CD4-positive, CD25-positive, alpha-beta regulatory T cell (primary cell): Measurements from ENCODE around the gene GMPR. TPM values are rescaled to one million over a fixed set of nuclear protein-coding genes. Genes with fewer than 3 reads are reported as not detected.

Experiments
- ATAC-seq, 2 donors: fragments of 150-1000 bp; cut with Tn5 transposase; one replicate each; pipeline ENCODE4 v1.10.0; 2021; ENCODE audit warnings: low read depth in 2 of 2, moderate number of reproducible peaks in 2 of 2, moderate library complexity in 1 of 2
- DNase-seq, 3 donors: peaks; one replicate each; pipeline versions ENCODE4 v3.0.0 to v3.0.0-alpha.2; 2012 to 2022; ENCODE audit warnings: mixed read lengths in 1 of 3
- H3K27ac ChIP-seq: one replicate; pipeline ENCODE4 v1.7.0; 2013; ENCODE audit warnings: mild to moderate bottlenecking, low read length; ENCODE audit not compliant: insufficient read depth, poor library complexity, severe bottlenecking
- H3K27me3 ChIP-seq: one replicate; pipeline ENCODE4 v1.7.0; 2013; ENCODE audit warnings: low read length; ENCODE audit not compliant: control insufficient read depth, insufficient read depth
- H3K36me3 ChIP-seq: one replicate; pipeline ENCODE4 v1.7.0; 2013; ENCODE audit warnings: mild to moderate bottlenecking, low read length, moderate library complexity; ENCODE audit not compliant: control insufficient read depth, insufficient read depth
- H3K4me1 ChIP-seq: 2 replicates; pipeline ENCODE4 v1.7.0; 2013; ENCODE audit warnings: mild to moderate bottlenecking, low read length; ENCODE audit not compliant: insufficient read depth, control insufficient read depth, poor library complexity, severe bottlenecking
- H3K4me3 ChIP-seq: one replicate; pipeline ENCODE4 v1.7.0; 2013; ENCODE audit warnings: low read depth, mild to moderate bottlenecking, low read length, moderate library complexity
- H3K9me3 ChIP-seq, 2 experiments: 1 replicate in 1 of 2; 2 replicates in 1 of 2; pipeline ENCODE4 v1.7.0; 2013; ENCODE audit warnings: low read length in 2 of 2, mild to moderate bottlenecking in 1 of 2, moderate library complexity in 1 of 2; ENCODE audit not compliant: control insufficient read depth in 2 of 2
- H3K27ac Mint-ChIP-seq, 3 donors: one replicate each; pipeline ENCODE4 v1.8.0; 2020 to 2022; ENCODE audit warnings: mild to moderate bottlenecking in 3 of 3, mixed read lengths in 3 of 3, moderate library complexity in 2 of 3
- H3K27me3 Mint-ChIP-seq: one replicate; pipeline ENCODE4 v1.8.0; 2022; ENCODE audit warnings: mild to moderate bottlenecking, mixed read lengths
- H3K36me3 Mint-ChIP-seq: one replicate; pipeline ENCODE4 v1.8.0; 2020; ENCODE audit warnings: mixed read lengths
- H3K4me1 Mint-ChIP-seq, 4 donors: one replicate each; pipeline ENCODE4 v1.8.0; 2020 to 2022; ENCODE audit warnings: mixed read lengths in 4 of 4, mild to moderate bottlenecking in 1 of 4
- H3K4me3 Mint-ChIP-seq, 4 donors: one replicate each; pipeline ENCODE4 v1.8.0; 2020 to 2022; ENCODE audit warnings: mild to moderate bottlenecking in 4 of 4, mixed read lengths in 4 of 4, moderate library complexity in 3 of 4
- H3K9me3 Mint-ChIP-seq, 7 donors: one replicate each; pipeline ENCODE4 v1.8.0; 2020 to 2022; ENCODE audit warnings: mixed read lengths in 7 of 7, mild to moderate bottlenecking in 3 of 7, moderate library complexity in 2 of 7
- polyA plus RNA-seq, 4 donors: library from polyadenylated mRNA; unstranded; fragments of 300-500 nt; fragmentation: Illumina TruSeq; gene quantifications; one replicate each; pipeline ENCODE4 v1.2.3, GENCODE V29; 2021
- total RNA-seq: library from RNA; stranded (reverse); gene quantifications from one replicate; pipeline ENCODE4 v1.2.3, GENCODE V29; 2022

GMPR gene
- total and polyA plus RNA-seq, 5 donors from 2014 or later, result 1.3 to 1.8 TPM; not detected in 3

DNA sequence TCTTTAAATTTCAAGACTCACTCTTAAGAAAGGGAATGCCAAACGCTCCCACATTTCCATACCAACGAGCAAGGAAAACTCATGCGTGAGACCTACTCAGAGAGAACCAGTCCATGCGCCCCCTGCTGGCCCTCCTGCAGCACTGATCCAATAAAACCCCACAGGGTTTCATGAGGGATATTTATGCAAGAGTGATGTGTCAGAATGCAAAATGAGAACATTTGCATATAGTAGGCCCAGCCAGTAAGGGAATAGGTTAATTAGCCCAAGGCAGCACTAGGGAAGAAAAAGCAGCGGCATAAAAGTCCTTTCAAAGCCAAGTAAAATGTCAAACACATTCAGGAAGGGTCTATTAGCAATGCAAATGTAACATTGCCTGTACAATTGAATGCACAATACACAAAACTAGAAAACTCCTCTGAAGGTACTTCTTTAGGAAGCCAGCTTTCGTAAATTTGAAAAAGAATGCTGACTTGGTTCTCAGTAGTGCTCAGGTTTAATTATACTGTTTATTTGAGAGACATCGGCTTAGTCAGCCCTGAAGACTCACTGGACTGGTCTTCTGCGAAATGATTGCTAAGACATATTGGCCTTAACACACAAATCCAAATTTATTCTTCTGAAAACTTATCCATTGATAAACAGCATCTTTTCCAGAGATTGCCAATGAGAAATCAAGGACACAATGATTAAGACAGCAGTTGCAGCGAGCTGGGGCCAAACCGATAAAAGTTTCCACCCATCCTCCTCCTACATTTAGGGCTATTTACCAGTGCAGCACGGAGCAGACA lies 93.2 kb downstream of the GMPR start:
- Histone ChIP-seq H3K4me1 (peaks cover 15% of the 10 kb centered on the region), H3K27me3 (no peaks in the 10 kb centered on the region), H3K36me3 (peaks cover 10% of the 10 kb centered on the region), H3K4me3 (peak overlapping the region; percentile 61), H3K9me3 (no peaks in the 10 kb centered on the region), H3K27ac (peak overlapping the region; percentile 62)
- peaks cover 0 to 10% (median 6%) of the 10 kb centered on the region in 4 donors for H3K4me1 Mint-ChIP-seq
- H3K4me3 Mint-ChIP-seq, result no peak overlapping the region
- H3K27ac Mint-ChIP-seq, result no peak overlapping the region
- H3K27me3 Mint-ChIP-seq, result no peaks in the 10 kb centered on the region
- DNase-seq (peak; percentile 44 to 70 (median 58)), ATAC-seq (peak; percentile 50 to 68)
- peaks cover 20% of the 10 kb centered on the region for H3K36me3 Mint-ChIP-seq
- no peaks in the 10 kb centered on the region for H3K9me3 Mint-ChIP-seq

GRCh38 chr6:16332175-16332542 lies 93.8 kb downstream of the GMPR start:
- peak overlapping the region; percentile 61 for H3K4me3 ChIP-seq
- H3K4me1 ChIP-seq, result peaks cover 15% of the 10 kb centered on the region
- no peaks in the 10 kb centered on the region for H3K27me3 ChIP-seq
- ATAC-seq (peak; percentile 83 to 87), DNase-seq (peak; percentile 71 to 84 (median 77))
- H3K9me3 ChIP-seq, result no peaks in the 10 kb centered on the region
- H3K36me3 Mint-ChIP-seq, result peaks cover 16% of the 10 kb centered on the region
- no peak overlapping the region for H3K27ac Mint-ChIP-seq
- peaks cover 4% of the 10 kb centered on the region for H3K36me3 ChIP-seq
- H3K27ac ChIP-seq, result peak overlapping the region; percentile 62
- peaks cover 0 to 10% (median 6%) of the 10 kb centered on the region in 4 donors for H3K4me1 Mint-ChIP-seq
- no peaks in the 10 kb centered on the region for H3K9me3 Mint-ChIP-seq
- H3K27me3 Mint-ChIP-seq, result no peaks in the 10 kb centered on the region
- H3K4me3 Mint-ChIP-seq, result no peak overlapping the region

- peaks cover 15% of the 10 kb centered on the region for H3K4me1 ChIP-seq
- H3K9me3 ChIP-seq, result no peaks in the 10 kb centered on the region
- Mint-ChIP-seq H3K4me3 (no peak overlapping the region), H3K4me1 (peaks cover 0 to 11% (median 6%) of the 10 kb centered on the region in 4 donors), H3K36me3 (peaks cover 12% of the 10 kb centered on the region), H3K27ac (peak overlapping the region in 1 of 3 donors; percentile 48), H3K27me3 (no peaks in the 10 kb centered on the region), H3K9me3 (no peaks in the 10 kb centered on the region)
- no peaks in the 10 kb centered on the region for H3K36me3 ChIP-seq
- H3K27me3 ChIP-seq, result no peaks in the 10 kb centered on the region
- ATAC-seq (no peak), DNase-seq (no peak)
- no peak overlapping the region for H3K27ac ChIP-seq
- no peak overlapping the region for H3K4me3 ChIP-seq
Observed at GRCh38 chr6:16333580-16333979, 95.2 kb downstream of the GMPR start.

- Mint-ChIP-seq H3K4me1 (peaks cover 0 to 15% (median 6%) of the 10 kb centered on the region in 4 donors), H3K4me3 (no peak overlapping the region), H3K27ac (peak overlapping the region; percentile 22 to 85 (median 83)), H3K9me3 (no peaks in the 10 kb centered on the region), H3K27me3 (no peaks in the 10 kb centered on the region), H3K36me3 (peaks cover 8% of the 10 kb centered on the region)
- DNase-seq, result no peak
- no peaks in the 10 kb centered on the region for H3K27me3 ChIP-seq
- H3K36me3 ChIP-seq, result no peaks in the 10 kb centered on the region
- peaks cover 15% of the 10 kb centered on the region for H3K4me1 ChIP-seq
- H3K9me3 ChIP-seq, result no peaks in the 10 kb centered on the region
- no peak for ATAC-seq
- H3K27ac ChIP-seq, result no peak overlapping the region
- H3K4me3 ChIP-seq, result no peak overlapping the region
Observed at GRCh38 chr6:16334671-16335070, 96.3 kb downstream of the GMPR start.

DNA sequence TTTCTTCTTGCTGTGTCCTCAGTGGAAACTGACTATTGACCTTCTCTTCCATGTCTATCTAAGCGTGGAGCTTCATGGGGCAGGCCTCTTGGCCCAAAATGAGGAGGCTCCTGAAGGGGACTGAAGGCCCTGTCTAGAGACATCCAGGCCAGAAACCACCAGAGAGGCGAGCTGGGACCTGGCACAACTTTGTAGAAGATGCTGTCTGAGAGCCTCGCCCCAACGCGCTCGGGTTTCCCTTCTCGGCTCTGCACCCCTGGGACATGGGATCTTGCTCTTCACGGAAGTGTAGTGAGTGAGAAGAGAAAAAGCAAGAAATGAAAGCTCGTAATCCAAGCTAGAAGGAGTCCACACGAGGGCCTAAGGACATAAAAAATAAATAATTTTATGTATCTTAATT lies 96.8 kb downstream of the GMPR start:
- H3K36me3 Mint-ChIP-seq, result peaks cover 8% of the 10 kb centered on the region
- ATAC-seq (no peak), DNase-seq (no peak)
- no peak overlapping the region for H3K4me3 ChIP-seq
- no peak overlapping the region for H3K4me3 Mint-ChIP-seq
- H3K36me3 ChIP-seq, result peaks cover 2% of the 10 kb centered on the region
- H3K9me3 ChIP-seq, result no peaks in the 10 kb centered on the region
- H3K27ac ChIP-seq, result no peak overlapping the region
- H3K27me3 Mint-ChIP-seq, result no peaks in the 10 kb centered on the region
- peaks cover 15% of the 10 kb centered on the region for H3K4me1 ChIP-seq
- H3K4me1 Mint-ChIP-seq, result peaks cover 0 to 17% (median 6%) of the 10 kb centered on the region in 4 donors
- peak overlapping the region in 2 of 3 donors; percentile 22 to 59 for H3K27ac Mint-ChIP-seq
- H3K9me3 Mint-ChIP-seq, result no peaks in the 10 kb centered on the region
- H3K27me3 ChIP-seq, result no peaks in the 10 kb centered on the region

- ATAC-seq (no peak), DNase-seq (no peak)
- H3K27ac ChIP-seq, result no peak overlapping the region
- no peak overlapping the region for H3K4me3 ChIP-seq
- Mint-ChIP-seq H3K36me3 (peaks cover 8% of the 10 kb centered on the region), H3K4me1 (peaks cover 0 to 23% (median 5%) of the 10 kb centered on the region in 4 donors), H3K27ac (peak overlapping the region; percentile 21 to 67 (median 32)), H3K4me3 (no peak overlapping the region), H3K9me3 (no peaks in the 10 kb centered on the region), H3K27me3 (no peaks in the 10 kb centered on the region)
- H3K9me3 ChIP-seq, result no peaks in the 10 kb centered on the region
- peaks cover 12% of the 10 kb centered on the region for H3K4me1 ChIP-seq
- H3K36me3 ChIP-seq, result peaks cover 6% of the 10 kb centered on the region
- no peaks in the 10 kb centered on the region for H3K27me3 ChIP-seq
Observed at GRCh38 chr6:16336056-16336818, 97.8 kb downstream of the GMPR start.

- Mint-ChIP-seq H3K9me3 (no peaks in the 10 kb centered on the region), H3K36me3 (peaks cover 8% of the 10 kb centered on the region), H3K4me3 (no peak overlapping the region), H3K27ac (peak overlapping the region in 1 of 3 donors; percentile 39), H3K27me3 (no peaks in the 10 kb centered on the region), H3K4me1 (peaks cover 0 to 23% (median 5%) of the 10 kb centered on the region in 4 donors)
- Histone ChIP-seq H3K4me3 (no peak overlapping the region), H3K4me1 (peaks cover 5% of the 10 kb centered on the region), H3K9me3 (no peaks in the 10 kb centered on the region), H3K27ac (no peak overlapping the region), H3K27me3 (no peaks in the 10 kb centered on the region), H3K36me3 (peaks cover 6% of the 10 kb centered on the region)
- ATAC-seq (no peak), DNase-seq (no peak)
Observed at GRCh38 chr6:16336911-16337294, 98.5 kb downstream of the GMPR start.
